ENCODE data around the gene HTR3B.
"Not testable (repeated sequence)": the region's sequence is repeated elsewhere in the genome, so short reads cannot be mapped to it uniquely, and the experiment has no call there.

The HTR3B gene

GRCh38 chr11:113906516-113906915 lies 1.9 kb downstream of the HTR3B start:
- Mint-ChIP-seq H3K27ac (no peak overlapping the region), H3K36me3 (ENCODE audit: low read depth) (no peaks in the 10 kb centered on the region), H3K9me3 (no peaks in the 10 kb centered on the region), H3K4me1 (ENCODE audit: low read depth) (peaks cover 2% of the 10 kb centered on the region), H3K27me3 (peaks cover 18% of the 10 kb centered on the region), H3K4me3 (no peak overlapping the region)
- no peak for DNase-seq

GRCh38 chr11:113907152-113907551 lies 2.6 kb downstream of the HTR3B start:
- no peak overlapping the region for H3K4me3 Mint-ChIP-seq

GRCh38 chr11:113907681-113908080 lies 3.1 kb downstream of the HTR3B start:
- Mint-ChIP-seq H3K4me1 (ENCODE audit: low read depth) (peaks cover 2% of the 10 kb centered on the region), H3K27ac (no peak overlapping the region), H3K9me3 (no peaks in the 10 kb centered on the region), H3K4me3 (no peak overlapping the region), H3K27me3 (peaks cover 20% of the 10 kb centered on the region), H3K36me3 (ENCODE audit: low read depth) (no peaks in the 10 kb centered on the region)
- no peak for DNase-seq

More at GRCh38 chr11:113907152-113907551, 2.6 kb downstream of the HTR3B start:
- Mint-ChIP-seq H3K36me3 (ENCODE audit: low read depth) (no peaks in the 10 kb centered on the region), H3K27ac (no peak overlapping the region), H3K4me1 (ENCODE audit: low read depth) (peaks cover 2% of the 10 kb centered on the region), H3K9me3 (no peaks in the 10 kb centered on the region), H3K27me3 (peaks cover 20% of the 10 kb centered on the region)
- no peak for DNase-seq

GRCh38 chr11:113908098-113908497 lies 3.5 kb downstream of the HTR3B start:
- no peaks in the 10 kb centered on the region for H3K9me3 Mint-ChIP-seq
- H3K4me1 Mint-ChIP-seq (ENCODE audit: low read depth) = peaks cover 2% of the 10 kb centered on the region
- no peaks in the 10 kb centered on the region for H3K36me3 Mint-ChIP-seq (ENCODE audit: low read depth)
- DNase-seq = no peak
- H3K27ac Mint-ChIP-seq = no peak overlapping the region
- peaks cover 20% of the 10 kb centered on the region for H3K27me3 Mint-ChIP-seq
- no peak overlapping the region for H3K4me3 Mint-ChIP-seq

- H3K27ac Mint-ChIP-seq; H3K4me1 Mint-ChIP-seq (ENCODE audit: low read depth); DNase-seq; H3K36me3 Mint-ChIP-seq (ENCODE audit: low read depth); H3K4me3 Mint-ChIP-seq; H3K9me3 Mint-ChIP-seq: not testable (repeated sequence)
- peaks cover 20% of the 10 kb centered on the region for H3K27me3 Mint-ChIP-seq
These were observed 6.9 kb downstream of the HTR3B start for GRCh38 chr11:113911491-113911890.

GRCh38 chr11:113923572-113923971 lies 19.0 kb downstream of the HTR3B start:
- no peaks in the 10 kb centered on the region for H3K4me1 Mint-ChIP-seq (ENCODE audit: low read depth)
- H3K27me3 Mint-ChIP-seq = peaks cover 20% of the 10 kb centered on the region
- H3K36me3 Mint-ChIP-seq (ENCODE audit: low read depth) = no peaks in the 10 kb centered on the region
- no peak overlapping the region for H3K4me3 Mint-ChIP-seq
- H3K9me3 Mint-ChIP-seq = no peaks in the 10 kb centered on the region
- H3K27ac Mint-ChIP-seq = no peak overlapping the region
- DNase-seq = no peak

GRCh38 chr11:113926273-113927197 lies 21.9 kb downstream of the HTR3B start:
- Mint-ChIP-seq H3K27ac (no peak overlapping the region), H3K4me3 (no peak overlapping the region), H3K27me3 (peaks cover 29% of the 10 kb centered on the region), H3K4me1 (ENCODE audit: low read depth) (no peaks in the 10 kb centered on the region), H3K9me3 (no peaks in the 10 kb centered on the region), H3K36me3 (ENCODE audit: low read depth) (no peaks in the 10 kb centered on the region)
- no peak for DNase-seq

GRCh38 chr11:113928311-113928710 lies 23.7 kb downstream of the HTR3B start:
- Mint-ChIP-seq H3K9me3 (no peaks in the 10 kb centered on the region), H3K36me3 (ENCODE audit: low read depth) (no peaks in the 10 kb centered on the region), H3K4me3 (no peak overlapping the region), H3K27ac (no peak overlapping the region), H3K4me1 (ENCODE audit: low read depth) (no peaks in the 10 kb centered on the region), H3K27me3 (peaks cover 40% of the 10 kb centered on the region)
- no peak for DNase-seq

GRCh38 chr11:113932788-113933187 lies 28.2 kb downstream of the HTR3B start:
- H3K4me1 Mint-ChIP-seq (ENCODE audit: low read depth) = no peaks in the 10 kb centered on the region
- no peak for DNase-seq
- no peak overlapping the region for H3K27ac Mint-ChIP-seq
- peaks cover 34% of the 10 kb centered on the region for H3K27me3 Mint-ChIP-seq
- H3K9me3 Mint-ChIP-seq = no peaks in the 10 kb centered on the region
- no peaks in the 10 kb centered on the region for H3K36me3 Mint-ChIP-seq (ENCODE audit: low read depth)
- no peak overlapping the region for H3K4me3 Mint-ChIP-seq

- not testable (repeated sequence) for DNase-seq; H3K36me3 Mint-ChIP-seq (ENCODE audit: low read depth); H3K27ac Mint-ChIP-seq; H3K9me3 Mint-ChIP-seq; H3K4me1 Mint-ChIP-seq (ENCODE audit: low read depth); H3K4me3 Mint-ChIP-seq
- peaks cover 25% of the 10 kb centered on the region for H3K27me3 Mint-ChIP-seq
These were observed 29.6 kb downstream of the HTR3B start for GRCh38 chr11:113934193-113934592.

GRCh38 chr11:113934761-113935160 lies 30.2 kb downstream of the HTR3B start:
- Mint-ChIP-seq H3K4me3 (no peak overlapping the region), H3K27ac (no peak overlapping the region), H3K36me3 (ENCODE audit: low read depth) (no peaks in the 10 kb centered on the region), H3K4me1 (ENCODE audit: low read depth) (no peaks in the 10 kb centered on the region), H3K9me3 (no peaks in the 10 kb centered on the region), H3K27me3 (peaks cover 24% of the 10 kb centered on the region)
- DNase-seq = no peak

- H3K36me3 Mint-ChIP-seq (ENCODE audit: low read depth) = no peaks in the 10 kb centered on the region
- H3K4me3 Mint-ChIP-seq = no peak overlapping the region
- H3K4me1 Mint-ChIP-seq (ENCODE audit: low read depth) = no peaks in the 10 kb centered on the region
These were observed 31.3 kb downstream of the HTR3B start for GRCh38 chr11:113935858-113936257.

GRCh38 chr11:113937918-113938317 lies 33.3 kb downstream of the HTR3B start:
- Mint-ChIP-seq H3K4me1 (ENCODE audit: low read depth) (no peaks in the 10 kb centered on the region), H3K36me3 (ENCODE audit: low read depth) (no peaks in the 10 kb centered on the region), H3K4me3 (no peak overlapping the region), H3K27me3 (peaks cover 4% of the 10 kb centered on the region), H3K9me3 (no peaks in the 10 kb centered on the region), H3K27ac (no peak overlapping the region)
- no peak for DNase-seq

More at GRCh38 chr11:113935858-113936257, 31.3 kb downstream of the HTR3B start:
- peaks cover 17% of the 10 kb centered on the region for H3K27me3 Mint-ChIP-seq
- H3K9me3 Mint-ChIP-seq = no peaks in the 10 kb centered on the region
- DNase-seq = no peak
- H3K27ac Mint-ChIP-seq = no peak overlapping the region

GRCh38 chr11:113942256-113942655 lies 37.7 kb downstream of the HTR3B start:
- H3K27me3 Mint-ChIP-seq = peaks cover 9% of the 10 kb centered on the region
- H3K36me3 Mint-ChIP-seq (ENCODE audit: low read depth) = no peaks in the 10 kb centered on the region
- DNase-seq = no peak
- no peaks in the 10 kb centered on the region for H3K4me1 Mint-ChIP-seq (ENCODE audit: low read depth)
- H3K4me3 Mint-ChIP-seq = no peak overlapping the region
- no peaks in the 10 kb centered on the region for H3K9me3 Mint-ChIP-seq
- no peak overlapping the region for H3K27ac Mint-ChIP-seq

GRCh38 chr11:113946162-113946561 lies 41.6 kb downstream of the HTR3B start:
- not testable (repeated sequence) for H3K4me1 Mint-ChIP-seq (ENCODE audit: low read depth); H3K27ac Mint-ChIP-seq; H3K9me3 Mint-ChIP-seq

More at GRCh38 chr11:113946162-113946561, 41.6 kb downstream of the HTR3B start:
- not testable (repeated sequence) for H3K4me3 Mint-ChIP-seq; DNase-seq; H3K36me3 Mint-ChIP-seq (ENCODE audit: low read depth)
- peaks cover 13% of the 10 kb centered on the region for H3K27me3 Mint-ChIP-seq
